Measurements from ENCODE around the gene GRK5.

- no peak for TF ChIP-seq POLR2AphosphoS5 (IDR thresholded peaks at IDR 0.05; ENCODE audit: low read depth, low read length)
- no peak for TF ChIP-seq CTCF (IDR thresholded peaks at IDR 0.05)
- TF ChIP-seq, protein P1, sequence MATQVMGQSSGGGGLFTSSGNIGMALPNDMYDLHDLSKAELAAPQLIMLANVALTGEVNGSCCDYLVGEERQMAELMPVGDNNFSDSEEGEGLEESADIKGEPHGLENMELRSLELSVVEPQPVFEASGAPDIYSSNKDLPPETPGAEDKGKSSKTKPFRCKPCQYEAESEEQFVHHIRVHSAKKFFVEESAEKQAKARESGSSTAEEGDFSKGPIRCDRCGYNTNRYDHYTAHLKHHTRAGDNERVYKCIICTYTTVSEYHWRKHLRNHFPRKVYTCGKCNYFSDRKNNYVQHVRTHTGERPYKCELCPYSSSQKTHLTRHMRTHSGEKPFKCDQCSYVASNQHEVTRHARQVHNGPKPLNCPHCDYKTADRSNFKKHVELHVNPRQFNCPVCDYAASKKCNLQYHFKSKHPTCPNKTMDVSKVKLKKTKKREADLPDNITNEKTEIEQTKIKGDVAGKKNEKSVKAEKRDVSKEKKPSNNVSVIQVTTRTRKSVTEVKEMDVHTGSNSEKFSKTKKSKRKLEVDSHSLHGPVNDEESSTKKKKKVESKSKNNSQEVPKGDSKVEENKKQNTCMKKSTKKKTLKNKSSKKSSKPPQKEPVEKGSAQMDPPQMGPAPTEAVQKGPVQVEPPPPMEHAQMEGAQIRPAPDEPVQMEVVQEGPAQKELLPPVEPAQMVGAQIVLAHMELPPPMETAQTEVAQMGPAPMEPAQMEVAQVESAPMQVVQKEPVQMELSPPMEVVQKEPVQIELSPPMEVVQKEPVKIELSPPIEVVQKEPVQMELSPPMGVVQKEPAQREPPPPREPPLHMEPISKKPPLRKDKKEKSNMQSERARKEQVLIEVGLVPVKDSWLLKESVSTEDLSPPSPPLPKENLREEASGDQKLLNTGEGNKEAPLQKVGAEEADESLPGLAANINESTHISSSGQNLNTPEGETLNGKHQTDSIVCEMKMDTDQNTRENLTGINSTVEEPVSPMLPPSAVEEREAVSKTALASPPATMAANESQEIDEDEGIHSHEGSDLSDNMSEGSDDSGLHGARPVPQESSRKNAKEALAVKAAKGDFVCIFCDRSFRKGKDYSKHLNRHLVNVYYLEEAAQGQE (IDR thresholded peaks at IDR 0.05; ENCODE audit: insufficient read depth in 1 of 2, low read depth in 2 of 2, low read length in 1 of 2) = no peak
- no peak for TF ChIP-seq SIN3A (IDR thresholded peaks at IDR 0.05; ENCODE audit: borderline replicate concordance, insufficient read depth, low read depth, low read length)
Observed at GRCh38 chr10:119414081-119414611, 206.8 kb downstream of the GRK5 start.

All from Panc1 (cell line).